ENCODE results near the gene PCDHB8.
"Not testable (repeated sequence)": the region's sequence is repeated elsewhere in the genome, so short reads cannot be mapped to it uniquely, and the experiment has no call there.

The PCDHB8 gene

GRCh38 chr5:141182248-141182647 is 4.7 kb downstream of the PCDHB8 start, which contains the start of gene PCDHB16:
TSS of gene PCDHB16 (plus strand) at chr5:141182387. CDS start at chr5:141182560, 173 bp downstream.
- TF ChIP-seq CTCF (IDR thresholded peaks at IDR 0.05; ENCODE audit: extremely low read depth, insufficient read depth, missing control alignments) = no peak
- in situ Hi-C loops (cut with MboI; ENCODE audit: low pct_unique_long_range_greater_than_20kb, low sequenced_read_pairs, unreplicated experiment) = no loop called here
- no peak for DNase-seq (ENCODE audit: low spot score)

GRCh38 chr5:141184117-141184855 is 6.7 kb downstream of the PCDHB8 start:
- in situ Hi-C loops (cut with MboI; ENCODE audit: low pct_unique_long_range_greater_than_20kb, low sequenced_read_pairs, unreplicated experiment) = not testable (repeated sequence)

GRCh38 chr5:141186897-141187512 is 9.4 kb downstream of the PCDHB8 start, which contains the start of gene PCDHB9:
TSS of gene PCDHB9 (plus strand) at chr5:141187161. CDS start at chr5:141187319, 158 bp downstream.
- no peak for DNase-seq (ENCODE audit: low spot score)
- TF ChIP-seq CTCF (IDR thresholded peaks at IDR 0.05; ENCODE audit: extremely low read depth, insufficient read depth, missing control alignments) = peak; percentile 48
- in situ Hi-C loops (cut with MboI; ENCODE audit: low pct_unique_long_range_greater_than_20kb, low sequenced_read_pairs, unreplicated experiment) = no loop called here

More at GRCh38 chr5:141184117-141184855, 6.7 kb downstream of the PCDHB8 start:
- not testable (repeated sequence) for DNase-seq (ENCODE audit: low spot score)

- in situ Hi-C loops (cut with MboI; ENCODE audit: low pct_unique_long_range_greater_than_20kb, low sequenced_read_pairs, unreplicated experiment); DNase-seq (ENCODE audit: low spot score): not testable (repeated sequence)
Measured at GRCh38 chr5:141188682-141189081, 11.1 kb downstream of the PCDHB8 start.

GRCh38 chr5:141189131-141189530 is 11.5 kb downstream of the PCDHB8 start:
- in situ Hi-C loops (cut with MboI; ENCODE audit: low pct_unique_long_range_greater_than_20kb, low sequenced_read_pairs, unreplicated experiment); DNase-seq (ENCODE audit: low spot score): not testable (repeated sequence)

GRCh38 chr5:141192110-141192725 is 14.6 kb downstream of the PCDHB8 start, which contains the start of gene PCDHB10:
TSS of gene PCDHB10 (plus strand) at chr5:141192353. CDS start at chr5:141192553, 200 bp downstream.
- peak; percentile 43 for DNase-seq (ENCODE audit: low spot score)
- TF ChIP-seq CTCF (IDR thresholded peaks at IDR 0.05; ENCODE audit: extremely low read depth, insufficient read depth, missing control alignments) = peak; percentile 38
- in situ Hi-C loops (cut with MboI; ENCODE audit: low pct_unique_long_range_greater_than_20kb, low sequenced_read_pairs, unreplicated experiment) = no loop called here

GRCh38 chr5:141194332-141194731 is 16.7 kb downstream of the PCDHB8 start:
- in situ Hi-C loops (cut with MboI; ENCODE audit: low pct_unique_long_range_greater_than_20kb, low sequenced_read_pairs, unreplicated experiment); DNase-seq (ENCODE audit: low spot score): not testable (repeated sequence)

GRCh38 chr5:141196363-141196762 is 18.8 kb downstream of the PCDHB8 start:
- no peak for TF ChIP-seq CTCF (IDR thresholded peaks at IDR 0.05; ENCODE audit: extremely low read depth, insufficient read depth, missing control alignments)
- in situ Hi-C loops (cut with MboI; ENCODE audit: low pct_unique_long_range_greater_than_20kb, low sequenced_read_pairs, unreplicated experiment) = no loop called here
- no peak for DNase-seq (ENCODE audit: low spot score)

Data from GM13977 (cell line).